Natural killer cell (primary cell): Measurements from ENCODE around the gene AGGF1. TPM values are rescaled to one million over a fixed set of nuclear protein-coding genes. Genes with fewer than 3 reads are reported as not detected.

Experiments used
- ATAC-seq, 3 donors: fragments of 150-1000 bp in 2 of 3; fragments of 200-7000 bp in 1 of 3; cut with Tn5 transposase; 1 replicate in 1 of 3; 2 replicates in 2 of 3; pipeline ENCODE4 v1.10.0; 2021; ENCODE audit warnings: mild to moderate bottlenecking in 2 of 3, moderate library complexity in 2 of 3
- DNase-seq, 2 donors: peaks; one replicate each; pipeline versions ENCODE4 v3.0.0 to v3.0.0-alpha.2; 2013 to 2021; ENCODE audit warnings: mixed read lengths in 1 of 2
- H3K27ac ChIP-seq: one replicate; pipeline ENCODE4 v1.5.1; 2013; ENCODE audit warnings: mild to moderate bottlenecking, low read length
- H3K27me3 ChIP-seq: one replicate; pipeline ENCODE4 v1.6.1; 2013; ENCODE audit warnings: low read length; ENCODE audit not compliant: control insufficient read depth, insufficient read depth
- H3K36me3 ChIP-seq: one replicate; pipeline ENCODE4 v1.6.1; 2013; ENCODE audit warnings: low read length; ENCODE audit not compliant: control insufficient read depth, insufficient read depth
- H3K4me1 ChIP-seq: one replicate; pipeline ENCODE4 v1.6.1; 2013; ENCODE audit warnings: low read length; ENCODE audit not compliant: control insufficient read depth, insufficient read depth
- H3K4me3 ChIP-seq: one replicate; pipeline ENCODE4 v1.5.1; 2013; ENCODE audit warnings: low read length
- H3K9me3 ChIP-seq: one replicate; pipeline ENCODE4 v1.6.1; 2013; ENCODE audit warnings: low read length; ENCODE audit not compliant: control insufficient read depth, insufficient read depth
- H3K27ac Mint-ChIP-seq, 2 donors: one replicate each; pipeline ENCODE4 v1.8.0; 2022; ENCODE audit warnings: mild to moderate bottlenecking in 2 of 2, mixed read lengths in 2 of 2, moderate library complexity in 1 of 2
- H3K27me3 Mint-ChIP-seq, 2 donors: one replicate each; pipeline ENCODE4 v1.8.0; 2022; ENCODE audit warnings: low read depth in 2 of 2, mixed read lengths in 2 of 2
- H3K36me3 Mint-ChIP-seq: one replicate; pipeline ENCODE4 v1.8.0; 2022; ENCODE audit warnings: mixed read lengths
- H3K4me1 Mint-ChIP-seq, 2 donors: one replicate each; pipeline ENCODE4 v1.8.0; 2022; ENCODE audit warnings: mixed read lengths in 2 of 2
- H3K4me3 Mint-ChIP-seq: one replicate; pipeline ENCODE4 v1.8.0; 2022; ENCODE audit warnings: mild to moderate bottlenecking, moderate library complexity, mixed read lengths
- H3K9me3 Mint-ChIP-seq, 2 donors: one replicate each; pipeline ENCODE4 v1.8.0; 2022; ENCODE audit warnings: mixed read lengths in 2 of 2
- WGBS: methylation state at CpG from one replicate; pipeline ENCODE4 v1.1.7; 2013; ENCODE audit warnings: missing lambda C conversion rate; ENCODE audit not compliant: insufficient coverage; 5-methylcytosine and 5-hydroxymethylcytosine counted together
- intact Hi-C: fragments of 100-400 bp; cut with micrococcal nuclease; formaldehyde crosslinking; loops from one replicate; pipeline ENCODE4 v1.14.2; 2022
- total RNA-seq, 4 donors: library from RNA; stranded (reverse); fragments of 120-200 nt in 1 of 4; gene quantifications; one replicate each; pipeline versions ENCODE4 v1.2.3 to v1.2.4, GENCODE V29; 2013 to 2022
- TF ChIP-seq, protein P1 (sequence below): fragments of 200-600 bp; IDR thresholded peaks from one replicate; pipeline ENCODE4 v1.8.0; 2022; ENCODE audit warnings: antibody characterized with exemption

Gene AGGF1
- total RNA-seq, 3 donors from 2014 or later (not counting 1 experiment from before 2014, with no cell fraction given) = 13.0 to 22.6 (median 15.0) TPM

DNA sequence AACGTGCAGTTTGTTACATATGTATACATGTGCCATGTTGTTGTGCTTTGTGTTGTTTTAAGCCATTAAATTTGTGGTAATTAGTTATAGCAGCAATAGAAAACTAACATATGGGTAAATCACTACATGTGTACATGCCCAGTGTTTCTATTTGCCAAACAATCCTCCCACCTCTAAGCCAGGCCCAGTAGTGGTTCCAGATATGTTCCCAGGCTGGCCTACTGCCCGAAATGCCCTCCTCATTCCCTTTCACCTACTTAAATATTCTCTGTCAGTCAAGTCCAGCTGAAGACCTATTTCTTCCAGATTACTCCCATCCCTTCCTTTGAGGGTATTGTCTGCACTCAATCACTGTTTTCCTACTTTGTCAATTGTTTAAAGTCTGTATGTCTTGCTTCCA is 24.1 kb upstream of the AGGF1 start:
- DNase-seq = no peak
- Histone ChIP-seq H3K27me3 (peaks cover 2% of the 10 kb centered on the region), H3K4me3 (no peak overlapping the region), H3K4me1 (no peaks in the 10 kb centered on the region), H3K36me3 (no peaks in the 10 kb centered on the region), H3K9me3 (no peaks in the 10 kb centered on the region), H3K27ac (no peak overlapping the region)
- no peak for ATAC-seq
- Mint-ChIP-seq H3K36me3 (no peaks in the 10 kb centered on the region), H3K4me3 (no peak overlapping the region), H3K27ac (no peak overlapping the region), H3K9me3 (no peaks in the 10 kb centered on the region), H3K27me3 (peaks cover 31 to 33% of the 10 kb centered on the region in 2 donors), H3K4me1 (no peaks in the 10 kb centered on the region)
- TF ChIP-seq, protein P1, sequence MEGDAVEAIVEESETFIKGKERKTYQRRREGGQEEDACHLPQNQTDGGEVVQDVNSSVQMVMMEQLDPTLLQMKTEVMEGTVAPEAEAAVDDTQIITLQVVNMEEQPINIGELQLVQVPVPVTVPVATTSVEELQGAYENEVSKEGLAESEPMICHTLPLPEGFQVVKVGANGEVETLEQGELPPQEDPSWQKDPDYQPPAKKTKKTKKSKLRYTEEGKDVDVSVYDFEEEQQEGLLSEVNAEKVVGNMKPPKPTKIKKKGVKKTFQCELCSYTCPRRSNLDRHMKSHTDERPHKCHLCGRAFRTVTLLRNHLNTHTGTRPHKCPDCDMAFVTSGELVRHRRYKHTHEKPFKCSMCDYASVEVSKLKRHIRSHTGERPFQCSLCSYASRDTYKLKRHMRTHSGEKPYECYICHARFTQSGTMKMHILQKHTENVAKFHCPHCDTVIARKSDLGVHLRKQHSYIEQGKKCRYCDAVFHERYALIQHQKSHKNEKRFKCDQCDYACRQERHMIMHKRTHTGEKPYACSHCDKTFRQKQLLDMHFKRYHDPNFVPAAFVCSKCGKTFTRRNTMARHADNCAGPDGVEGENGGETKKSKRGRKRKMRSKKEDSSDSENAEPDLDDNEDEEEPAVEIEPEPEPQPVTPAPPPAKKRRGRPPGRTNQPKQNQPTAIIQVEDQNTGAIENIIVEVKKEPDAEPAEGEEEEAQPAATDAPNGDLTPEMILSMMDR = no peak
- WGBS = 82% methylated on average over 2 of the region's 2 CpGs
- intact Hi-C loops = no loop called here

DNA sequence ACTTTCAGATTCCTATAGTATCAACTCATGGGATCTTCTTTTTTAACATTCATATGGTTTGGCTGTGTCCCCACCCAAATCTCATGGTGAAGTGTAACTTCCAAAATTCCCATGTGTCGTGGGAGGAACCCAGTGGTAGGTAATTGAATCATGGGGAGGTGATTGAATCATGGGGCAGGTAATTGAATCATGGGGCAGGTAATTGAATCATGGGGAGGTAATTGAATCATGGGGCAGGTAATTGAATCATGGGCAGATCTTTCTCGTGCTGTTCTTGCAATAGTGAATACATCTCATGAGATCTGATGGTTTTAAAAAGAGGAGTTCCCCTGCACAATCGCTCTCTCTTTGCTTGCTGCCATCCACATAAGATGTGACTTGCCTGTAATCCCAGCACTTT is 21.8 kb upstream of the AGGF1 start:
- H3K27ac ChIP-seq = no peak overlapping the region
- no peaks in the 10 kb centered on the region for H3K4me1 ChIP-seq
- H3K27me3 ChIP-seq = no peaks in the 10 kb centered on the region
- peaks cover 30 to 44% of the 10 kb centered on the region in 2 donors for H3K27me3 Mint-ChIP-seq
- H3K36me3 ChIP-seq = no peaks in the 10 kb centered on the region
- no peak for DNase-seq
- no peak overlapping the region for H3K27ac Mint-ChIP-seq
- H3K36me3 Mint-ChIP-seq = no peaks in the 10 kb centered on the region
- no peaks in the 10 kb centered on the region for H3K4me1 Mint-ChIP-seq
- H3K9me3 Mint-ChIP-seq = no peaks in the 10 kb centered on the region
- 81% methylated on average over 2 of the region's 3 CpGs for WGBS
- no peaks in the 10 kb centered on the region for H3K9me3 ChIP-seq
- ATAC-seq = no peak
- intact Hi-C loops = no loop called here
- H3K4me3 ChIP-seq = no peak overlapping the region
- H3K4me3 Mint-ChIP-seq = no peak overlapping the region
- TF ChIP-seq, protein P1 = no peak

DNA sequence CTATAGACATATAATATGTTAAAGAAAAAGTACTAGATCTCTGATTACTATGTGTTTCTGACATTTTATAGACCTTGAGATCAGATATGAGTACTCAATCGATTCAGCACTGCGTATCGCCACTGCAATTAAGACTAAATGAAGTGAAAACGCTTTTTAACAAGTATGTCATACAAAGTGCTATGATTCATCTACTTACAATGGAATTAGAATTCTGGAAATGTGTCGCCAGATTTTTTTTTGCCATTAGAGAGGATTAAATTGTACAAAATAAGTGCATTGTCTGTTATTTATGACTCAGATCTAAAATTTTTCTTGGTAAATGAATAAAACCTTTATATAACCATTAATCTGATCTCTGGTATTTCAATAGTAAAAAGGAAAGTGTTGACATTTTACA is 20.0 kb upstream of the AGGF1 start:
- TF ChIP-seq, protein P1 = no peak
- Histone ChIP-seq H3K4me3 (no peak overlapping the region), H3K36me3 (no peaks in the 10 kb centered on the region), H3K27me3 (no peaks in the 10 kb centered on the region), H3K4me1 (no peaks in the 10 kb centered on the region), H3K9me3 (no peaks in the 10 kb centered on the region), H3K27ac (no peak overlapping the region)
- 100% methylated on average over 3 of the region's 5 CpGs for WGBS
- DNase-seq (no peak), ATAC-seq (no peak)
- Mint-ChIP-seq H3K9me3 (no peaks in the 10 kb centered on the region), H3K4me3 (no peak overlapping the region), H3K4me1 (no peaks in the 10 kb centered on the region), H3K27me3 (peaks cover 25 to 36% of the 10 kb centered on the region in 2 donors), H3K27ac (no peak overlapping the region), H3K36me3 (no peaks in the 10 kb centered on the region)
- intact Hi-C loops = no loop called here

DNA sequence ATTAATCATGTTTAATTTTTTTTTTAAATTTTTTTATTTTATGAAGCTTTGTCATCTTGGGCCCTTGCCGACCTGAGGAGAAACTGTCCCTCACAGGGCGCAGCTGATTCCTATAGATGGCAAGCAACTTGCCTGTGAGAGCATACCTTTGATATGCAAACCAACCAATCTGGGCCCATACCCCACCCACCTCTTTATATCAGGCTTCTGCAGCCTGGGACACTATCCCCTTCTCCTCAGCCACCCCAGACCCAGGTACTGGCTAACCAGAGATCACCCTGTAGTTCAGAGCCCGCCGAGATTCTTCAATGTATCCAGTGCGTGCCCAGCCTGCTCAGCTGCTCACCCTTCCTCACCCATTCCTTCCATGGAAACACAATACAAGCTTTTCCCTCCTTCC is 18.7 kb upstream of the AGGF1 start:
- H3K27ac ChIP-seq = no peak overlapping the region
- Mint-ChIP-seq H3K36me3 (no peaks in the 10 kb centered on the region), H3K27me3 (peaks cover 18 to 31% of the 10 kb centered on the region in 2 donors), H3K4me3 (no peak overlapping the region), H3K4me1 (no peaks in the 10 kb centered on the region), H3K27ac (no peak overlapping the region), H3K9me3 (no peaks in the 10 kb centered on the region)
- 93% methylated on average over 5 of the region's 5 CpGs for WGBS
- H3K4me3 ChIP-seq = no peak overlapping the region
- no peaks in the 10 kb centered on the region for H3K9me3 ChIP-seq
- TF ChIP-seq, protein P1 = no peak
- no peak for ATAC-seq
- H3K36me3 ChIP-seq = no peaks in the 10 kb centered on the region
- DNase-seq = no peak
- H3K27me3 ChIP-seq = no peaks in the 10 kb centered on the region
- intact Hi-C loops = no loop called here
- H3K4me1 ChIP-seq = no peaks in the 10 kb centered on the region
